Neutrophil (primary cell): ENCODE results near the gene RPL9.

ENCODE experiments used
- H3K27ac ChIP-seq: fragments of 200-600 bp; sonication (generic); 2 replicates; pipeline ENCODE4 v1.5.1; 2016; ENCODE audit warnings: mild to moderate bottlenecking, moderate library complexity
- H3K27me3 ChIP-seq: fragments of 200-600 bp; sonication (generic); 2 replicates; pipeline ENCODE4 v1.6.0; 2016; ENCODE audit warnings: mild to moderate bottlenecking
- H3K36me3 ChIP-seq: fragments of 200-600 bp; sonication (generic); 2 replicates; pipeline ENCODE4 v1.5.1; 2017
- H3K4me1 ChIP-seq, 2 experiments: fragments of 200-600 bp in 1 of 2; sonication (generic) in 1 of 2; 1 replicate in 1 of 2; 2 replicates in 1 of 2; pipeline versions ENCODE4 v1.5.1 to v1.6.1; 2013 to 2016; ENCODE audit warnings: low read depth in 1 of 2, low read length in 1 of 2, mild to moderate bottlenecking in 1 of 2, moderate library complexity in 1 of 2; ENCODE audit not compliant: control insufficient read depth in 1 of 2, insufficient read depth in 1 of 2
- H3K4me3 ChIP-seq, 2 experiments: fragments of 200-600 bp in 1 of 2; sonication (generic) in 1 of 2; 1 replicate in 1 of 2; 2 replicates in 1 of 2; pipeline ENCODE4 v1.5.1; 2013 to 2016; ENCODE audit warnings: low read depth in 1 of 2, low read length in 1 of 2, mild to moderate bottlenecking in 1 of 2, moderate library complexity in 1 of 2
- H3K9me3 ChIP-seq: fragments of 200-600 bp; sonication (generic); 2 replicates; pipeline ENCODE4 v1.5.1; 2016
- TF ChIP-seq, protein P1 (sequence below): fragments of 200-600 bp; sonication (generic); IDR thresholded peaks from 2 replicates; pipeline ENCODE4 v1.5.1; 2016; ENCODE audit warnings: antibody characterized with exemption

The RPL9 gene

DNA sequence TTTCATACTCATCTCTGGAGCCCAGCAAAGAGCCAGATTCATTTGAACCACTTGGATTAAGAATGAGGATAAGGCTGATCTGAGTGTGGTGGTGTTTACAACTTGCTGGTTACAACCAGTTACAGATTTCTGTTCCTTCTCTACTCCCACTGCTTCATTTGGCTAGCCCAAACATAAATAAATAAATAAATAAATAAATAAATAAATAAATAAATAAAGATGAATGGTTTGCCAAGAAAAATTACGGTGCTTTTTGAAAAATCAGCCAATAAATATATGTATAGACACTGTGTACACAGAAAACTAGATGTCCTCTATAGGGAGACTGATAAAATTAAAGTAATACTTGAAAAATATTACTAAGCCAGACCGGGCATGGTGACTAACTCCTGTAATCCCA is 17.1 kb downstream of the RPL9 start:
- Histone ChIP-seq H3K9me3 (no peaks in the 10 kb centered on the region), H3K4me3 (no peak overlapping the region), H3K36me3 (no peaks in the 10 kb centered on the region), H3K27ac (no peak overlapping the region), H3K27me3 (peaks cover 19% of the 10 kb centered on the region), H3K4me1 (peaks cover under 1 to 1% of the 10 kb centered on the region in 2 experiments)
- TF ChIP-seq, protein P1, sequence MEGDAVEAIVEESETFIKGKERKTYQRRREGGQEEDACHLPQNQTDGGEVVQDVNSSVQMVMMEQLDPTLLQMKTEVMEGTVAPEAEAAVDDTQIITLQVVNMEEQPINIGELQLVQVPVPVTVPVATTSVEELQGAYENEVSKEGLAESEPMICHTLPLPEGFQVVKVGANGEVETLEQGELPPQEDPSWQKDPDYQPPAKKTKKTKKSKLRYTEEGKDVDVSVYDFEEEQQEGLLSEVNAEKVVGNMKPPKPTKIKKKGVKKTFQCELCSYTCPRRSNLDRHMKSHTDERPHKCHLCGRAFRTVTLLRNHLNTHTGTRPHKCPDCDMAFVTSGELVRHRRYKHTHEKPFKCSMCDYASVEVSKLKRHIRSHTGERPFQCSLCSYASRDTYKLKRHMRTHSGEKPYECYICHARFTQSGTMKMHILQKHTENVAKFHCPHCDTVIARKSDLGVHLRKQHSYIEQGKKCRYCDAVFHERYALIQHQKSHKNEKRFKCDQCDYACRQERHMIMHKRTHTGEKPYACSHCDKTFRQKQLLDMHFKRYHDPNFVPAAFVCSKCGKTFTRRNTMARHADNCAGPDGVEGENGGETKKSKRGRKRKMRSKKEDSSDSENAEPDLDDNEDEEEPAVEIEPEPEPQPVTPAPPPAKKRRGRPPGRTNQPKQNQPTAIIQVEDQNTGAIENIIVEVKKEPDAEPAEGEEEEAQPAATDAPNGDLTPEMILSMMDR = no peak

DNA sequence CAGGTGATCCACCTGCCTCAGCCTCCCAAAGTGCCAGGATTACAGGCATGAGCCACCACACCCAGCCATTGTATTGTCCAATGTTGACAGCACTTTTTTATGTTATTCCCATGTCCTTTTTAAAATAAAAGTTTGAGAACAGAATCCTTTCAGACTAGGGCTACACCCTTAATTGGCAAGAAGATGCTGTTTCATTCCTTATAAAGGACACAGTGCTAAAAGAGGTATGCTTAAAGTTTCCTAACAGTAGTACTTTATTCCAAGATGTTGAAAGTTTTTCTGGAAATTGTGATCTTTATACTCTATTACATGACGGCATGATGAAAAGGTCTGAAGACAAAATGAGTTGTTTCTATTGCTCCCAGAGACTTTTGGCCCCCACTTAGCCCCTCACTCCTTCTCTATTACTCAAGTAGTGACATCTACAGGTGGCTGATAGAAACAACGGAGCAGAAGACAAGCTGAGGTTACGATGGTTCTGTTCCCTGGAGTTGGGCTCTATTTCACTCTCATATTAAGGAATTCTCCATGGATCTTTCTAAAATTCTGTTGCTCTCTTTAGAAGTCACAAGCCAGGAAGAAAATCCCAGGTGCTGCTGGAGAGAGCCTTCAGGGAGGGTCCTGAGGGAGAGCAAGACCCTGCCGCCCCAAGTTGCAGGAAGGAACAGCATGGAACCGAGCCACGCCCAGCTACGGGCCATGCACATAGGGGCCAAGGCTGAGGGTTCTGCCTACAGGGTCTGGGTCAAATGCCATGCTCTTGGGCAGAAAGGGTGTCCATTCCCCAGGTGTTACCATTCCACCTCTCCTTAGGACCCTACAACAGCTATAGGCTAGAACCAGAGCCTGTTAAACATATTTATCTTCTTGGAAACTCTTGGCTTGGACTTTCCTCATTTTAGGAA is 22.8 kb downstream of the RPL9 start:
- TF ChIP-seq, protein P1 = no peak
- Histone ChIP-seq H3K36me3 (no peaks in the 10 kb centered on the region), H3K9me3 (no peaks in the 10 kb centered on the region), H3K27me3 (peaks cover 6% of the 10 kb centered on the region), H3K4me1 (no peaks in the 10 kb centered on the region), H3K4me3 (no peak overlapping the region), H3K27ac (no peak overlapping the region)

DNA sequence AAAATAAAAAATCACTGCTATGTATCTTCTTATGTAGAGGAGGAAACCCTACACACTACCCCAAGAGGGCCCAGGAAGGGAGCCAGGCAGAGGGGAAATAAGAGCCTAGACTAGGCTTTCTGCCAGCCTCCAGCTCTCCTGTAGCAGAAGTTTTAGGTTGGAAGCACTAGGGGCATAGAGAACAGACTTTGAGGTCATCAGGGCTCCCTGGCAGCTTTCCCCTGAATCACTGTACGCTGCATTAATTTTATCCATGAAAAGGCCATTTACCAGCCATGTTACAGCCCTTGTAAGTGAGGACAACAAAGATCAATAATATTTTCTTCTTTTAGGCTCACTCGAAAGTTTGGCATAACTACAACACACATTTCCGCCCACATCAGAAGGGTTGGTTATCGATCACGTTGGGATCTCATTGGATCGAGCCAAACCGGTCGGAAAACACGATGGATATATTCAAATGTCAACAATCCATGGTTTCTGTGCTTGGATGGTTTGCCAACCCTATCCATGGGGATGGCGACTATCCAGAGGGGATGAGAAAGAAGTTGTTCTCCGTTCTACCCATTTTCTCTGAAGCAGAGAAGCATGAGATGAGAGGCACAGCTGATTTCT is 24.7 kb downstream of the RPL9 start:
- H3K27me3 ChIP-seq = peaks cover 6% of the 10 kb centered on the region
- H3K4me1 ChIP-seq = no peaks in the 10 kb centered on the region
- H3K36me3 ChIP-seq = no peaks in the 10 kb centered on the region
- TF ChIP-seq, protein P1 = no peak
- no peaks in the 10 kb centered on the region for H3K9me3 ChIP-seq
- H3K4me3 ChIP-seq = no peak overlapping the region
- H3K27ac ChIP-seq = no peak overlapping the region

DNA sequence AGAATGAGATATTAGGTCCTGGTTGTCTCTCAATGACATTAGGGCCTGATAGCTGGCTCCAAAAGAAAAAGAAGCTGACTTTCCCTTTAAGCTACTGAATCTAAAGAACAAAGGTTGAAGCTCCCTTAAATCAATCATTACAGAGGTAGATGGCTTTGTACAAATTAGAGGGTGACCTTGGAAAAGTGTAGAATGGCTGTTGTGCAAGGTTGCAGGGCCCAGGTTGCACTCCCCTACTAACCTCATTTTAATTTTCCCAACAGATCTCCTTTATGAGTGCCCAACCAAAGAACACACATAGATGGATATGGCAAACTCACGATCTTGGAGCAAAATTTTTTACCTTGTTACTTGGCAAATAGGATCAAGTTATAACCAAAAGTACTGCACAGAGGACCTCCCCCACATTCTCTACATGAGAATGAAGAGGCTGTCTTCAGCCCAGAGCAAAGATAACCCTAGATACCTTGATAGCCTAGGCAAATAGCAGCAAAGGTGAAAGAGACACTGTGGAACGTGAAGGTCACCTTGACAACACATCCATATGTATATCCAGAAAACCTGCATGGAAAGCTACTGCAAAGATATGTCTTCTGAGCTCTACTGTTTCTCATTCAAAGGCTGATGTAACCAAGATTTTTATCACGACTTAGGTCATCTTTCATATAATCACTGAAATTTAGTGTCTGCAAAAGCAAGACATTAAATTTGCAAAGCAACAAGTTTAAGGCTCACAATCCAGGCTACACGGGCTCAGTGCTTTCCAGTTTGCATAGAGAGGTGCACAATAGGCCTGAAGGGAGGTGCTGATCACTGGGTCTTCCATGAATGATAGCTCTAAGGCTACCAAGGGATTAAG is 29.0 kb downstream of the RPL9 start:
- Histone ChIP-seq H3K36me3 (no peaks in the 10 kb centered on the region), H3K9me3 (no peaks in the 10 kb centered on the region), H3K4me3 (no peak overlapping the region), H3K4me1 (no peaks in the 10 kb centered on the region), H3K27ac (no peak overlapping the region), H3K27me3 (no peaks in the 10 kb centered on the region)
- TF ChIP-seq, protein P1 = no peak

DNA sequence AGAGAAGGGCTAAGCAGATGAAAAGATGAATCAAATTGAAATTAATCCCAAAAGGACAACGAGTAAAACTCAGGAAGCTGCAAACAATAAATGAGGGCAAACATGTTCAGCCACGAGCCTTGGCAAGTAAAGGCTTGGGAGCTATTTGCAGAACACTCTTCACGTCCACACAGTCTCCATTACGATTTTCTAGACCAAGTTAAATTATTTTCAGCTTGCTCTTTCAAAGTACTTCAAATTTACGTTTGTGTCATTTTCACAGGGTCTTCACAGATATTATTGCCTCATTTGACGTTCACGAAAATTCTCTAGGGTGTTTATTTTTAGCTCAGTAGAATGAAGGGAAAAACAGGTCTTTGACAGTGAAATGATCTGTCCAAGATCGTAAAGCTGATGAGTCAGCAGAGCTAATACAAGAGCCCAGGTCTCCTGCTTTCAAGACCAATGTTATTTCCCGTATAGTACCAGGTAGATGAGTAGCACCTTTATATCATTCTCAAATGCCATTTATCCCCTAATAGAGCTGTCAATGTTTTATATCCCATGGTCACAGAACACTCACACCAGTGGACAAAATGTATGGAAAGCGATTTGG is 31.1 kb downstream of the RPL9 start:
- TF ChIP-seq, protein P1 = no peak
- Histone ChIP-seq H3K4me1 (no peaks in the 10 kb centered on the region), H3K4me3 (no peak overlapping the region), H3K9me3 (no peaks in the 10 kb centered on the region), H3K27ac (no peak overlapping the region), H3K36me3 (no peaks in the 10 kb centered on the region), H3K27me3 (no peaks in the 10 kb centered on the region)
